PC-3 (cell line): ENCODE results near the gene APBA1. TPM values are rescaled to one million over a fixed set of nuclear protein-coding genes. Genes with fewer than 3 reads are reported as not detected.
A peak's percentile ranks its signal among the peaks of the same experiment; 100 is the strongest.

Experiments
- ATAC-seq: fragments of 200-7000 bp; cut with Tn5 transposase; 2 replicates; pipeline ENCODE4 v1.9.1; 2020; ENCODE audit warnings: mild to moderate bottlenecking, moderate library complexity
- BruUV-seq: library from RNA; stranded (reverse); fragments of 400-500 nt; replicated peaks from 2 replicates; lab custom pipeline; 2021; lab: Mats Ljungman, UMichigan
- CTCF ChIA-PET: fragments of 300-600 bp; sonication (Branson Sonifier 250); formaldehyde crosslinking; loops from one replicate; lab custom pipeline; 2022; ENCODE audit warnings: antibody characterized with exemption; lab: Charles Lee
- POLR2A ChIA-PET: fragments of 300-600 bp; sonication (Branson Sonifier 250); formaldehyde crosslinking; loops from one replicate; lab custom pipeline; 2022; ENCODE audit warnings: antibody characterized with exemption; ENCODE audit not compliant: unreplicated experiment; lab: Charles Lee
- DNase-seq: peaks from one replicate; pipeline ENCODE4 v3.0.0-alpha.2; 2015
- H2AFZ ChIP-seq: fragments of 300-600 bp; sonication (generic); 2 replicates; pipeline ENCODE4 v1.6.0; 2016; ENCODE audit warnings: antibody characterized with exemption, low read length
- H3F3A ChIP-seq: fragments of 300-600 bp; sonication (generic); one replicate; pipeline ENCODE4 v1.6.0; 2017; ENCODE audit warnings: antibody characterized with exemption, low read length, control low read depth, mild to moderate bottlenecking; ENCODE audit not compliant: unreplicated experiment
- H3K27ac ChIP-seq: fragments of 300-600 bp; sonication (generic); 2 replicates; pipeline ENCODE4 v1.5.1; 2016; ENCODE audit warnings: mild to moderate bottlenecking, low read length
- H3K27me3 ChIP-seq: fragments of 300-600 bp; sonication (generic); 2 replicates; pipeline ENCODE4 v1.6.1; 2016; ENCODE audit warnings: low read length, mixed read lengths
- H3K36me3 ChIP-seq: fragments of 300-600 bp; sonication (generic); 2 replicates; pipeline ENCODE4 v1.6.1; 2016; ENCODE audit warnings: low read depth, mixed run types, low read length, mixed read lengths
- H3K4me1 ChIP-seq: fragments of 300-600 bp; sonication (generic); 2 replicates; pipeline ENCODE4 v1.5.1; 2016; ENCODE audit warnings: low read length; ENCODE audit not compliant: insufficient read depth
- H3K4me2 ChIP-seq: fragments of 300-600 bp; sonication (generic); 2 replicates; pipeline ENCODE4 v1.6.0; 2016; ENCODE audit warnings: low read length
- H3K4me3 ChIP-seq: fragments of 300-600 bp; sonication (generic); 2 replicates; pipeline ENCODE4 v1.5.1; 2016; ENCODE audit warnings: mild to moderate bottlenecking, low read length, mixed read lengths
- H3K79me2 ChIP-seq: fragments of 300-600 bp; sonication (generic); 2 replicates; pipeline ENCODE4 v1.6.1; 2017; ENCODE audit warnings: low read length, mixed read lengths
- H3K9ac ChIP-seq: fragments of 300-600 bp; sonication (generic); 2 replicates; pipeline ENCODE4 v1.6.0; 2016; ENCODE audit warnings: mild to moderate bottlenecking, low read length
- H3K9me2 ChIP-seq: fragments of 300-600 bp; sonication (generic); replicated peaks from 2 replicates; pipeline ENCODE4 v1.6.1; 2016; ENCODE audit warnings: mixed run types, low read length, mixed read lengths
- H3K9me3 ChIP-seq: fragments of 300-600 bp; sonication (generic); 2 replicates; pipeline ENCODE4 v1.6.1; 2016; ENCODE audit warnings: low read length, mixed read lengths
- H4K20me1 ChIP-seq: fragments of 300-600 bp; sonication (generic); 2 replicates; pipeline ENCODE4 v1.6.1; 2016; ENCODE audit warnings: low read length, mixed read lengths
- CTCF ChIP-seq: fragments of 300-600 bp; sonication (generic); conservative IDR thresholded peaks from 2 replicates; pipeline ENCODE4 v1.5.1; 2017; ENCODE audit warnings: antibody characterized with exemption, low read depth, mild to moderate bottlenecking, low read length
- EZH2 ChIP-seq: fragments of 300-600 bp; sonication (generic); IDR thresholded peaks from one replicate; pipeline ENCODE4 v1.6.1; 2017; ENCODE audit warnings: antibody characterized with exemption, mild to moderate bottlenecking, low read length; ENCODE audit not compliant: unreplicated experiment
- EZH2phosphoT487 ChIP-seq: fragments of 300-600 bp; sonication (generic); IDR thresholded peaks from 2 replicates; pipeline ENCODE4 v1.6.1; 2018; ENCODE audit warnings: mild to moderate bottlenecking, antibody characterized with exemption, low read length, borderline replicate concordance
- intact Hi-C: fragments of 100-400 bp; cut with micrococcal nuclease; formaldehyde crosslinking; loops from 2 replicates; pipeline ENCODE4 v1.9.0; 2023
- total RNA-seq: library from RNA; depleted of rRNA; stranded (reverse); fragments of >200 nt; gene quantifications from 2 replicates; pipeline ENCODE4 v1.2.3, GENCODE V29; 2014

APBA1 gene
- total RNA-seq, 1 experiment from 2014 or later, result 0.07 TPM

- no peaks in the 10 kb centered on the region for H3K79me2 ChIP-seq
- H3K36me3 ChIP-seq, result no peaks in the 10 kb centered on the region
- no peaks in the 10 kb centered on the region for H3K9me2 ChIP-seq
- no peaks in the 10 kb centered on the region for H3F3A ChIP-seq
- peak overlapping the region; percentile 73 for H3K4me2 ChIP-seq
- no peak overlapping the region for H3K9ac ChIP-seq
- ATAC-seq (no peak), DNase-seq (peak; percentile 29)
- no peak overlapping the region for H2AFZ ChIP-seq
- ChIA-PET POLR2A (no interaction called here), CTCF (no interaction called here)
- BruUV-seq, result no TSS peak
- no peak overlapping the region for H3K27ac ChIP-seq
- TF ChIP-seq CTCF (no peak), EZH2phosphoT487 (no peak), EZH2 (no peak)
- peaks cover 39% of the 10 kb centered on the region for H3K4me1 ChIP-seq
- intact Hi-C loops, result no loop called here
- no peaks in the 10 kb centered on the region for H3K27me3 ChIP-seq
- no peaks in the 10 kb centered on the region for H3K9me3 ChIP-seq
- H4K20me1 ChIP-seq, result no peaks in the 10 kb centered on the region
- H3K4me3 ChIP-seq, result no peak overlapping the region
Observed at GRCh38 chr9:69380811-69381210, 291.4 kb downstream of the APBA1 start.

- Histone ChIP-seq H2AFZ (no peak overlapping the region), H3K27me3 (no peaks in the 10 kb centered on the region), H3K9me3 (no peaks in the 10 kb centered on the region), H3K79me2 (no peaks in the 10 kb centered on the region), H4K20me1 (no peaks in the 10 kb centered on the region), H3K4me2 (peak overlapping the region; percentile 73), H3F3A (no peaks in the 10 kb centered on the region), H3K36me3 (no peaks in the 10 kb centered on the region), H3K9me2 (no peaks in the 10 kb centered on the region), H3K4me3 (peak overlapping the region; percentile 39; the same call in 1 of the 2 replicates), H3K9ac (no peak overlapping the region), H3K4me1 (peaks cover 39% of the 10 kb centered on the region), H3K27ac (peak overlapping the region; percentile 74)
- DNase-seq (peak; percentile 33), ATAC-seq (peak; percentile 16; the same call in 1 of the 2 replicates)
- BruUV-seq, result no TSS peak
- TF ChIP-seq EZH2 (no peak), CTCF (no peak), EZH2phosphoT487 (no peak)
- ChIA-PET POLR2A (no interaction called here), CTCF (no interaction called here)
- intact Hi-C loops, result no loop called here
Observed at GRCh38 chr9:69380301-69380700, 291.9 kb downstream of the APBA1 start.

GRCh38 chr9:69379270-69379982, 292.7 kb downstream of the APBA1 start:
- DNase-seq, result peak; percentile 79
- peak; percentile 95 for ATAC-seq
- Histone ChIP-seq H3K9me3 (no peaks in the 10 kb centered on the region), H3K4me1 (peaks cover 39% of the 10 kb centered on the region), H4K20me1 (no peaks in the 10 kb centered on the region), H3K79me2 (no peaks in the 10 kb centered on the region), H3K9me2 (no peaks in the 10 kb centered on the region), H3K27ac (peak overlapping the region; percentile 74), H3K27me3 (no peaks in the 10 kb centered on the region), H3K36me3 (no peaks in the 10 kb centered on the region), H2AFZ (peak overlapping the region; percentile 39; the same call in 1 of the 2 replicates), H3K4me2 (peak overlapping the region; percentile 73), H3F3A (no peaks in the 10 kb centered on the region), H3K4me3 (peak overlapping the region; percentile 39; the same call in 1 of the 2 replicates), H3K9ac (no peak overlapping the region)
- TF ChIP-seq EZH2phosphoT487 (no peak), EZH2 (no peak), CTCF (no peak)
- ChIA-PET CTCF (no interaction called here), POLR2A (no interaction called here)
- intact Hi-C loops, result no loop called here
- no TSS peak for BruUV-seq
